B cell (primary cell): ENCODE measurements around the gene ATAT1. TPM values are rescaled to one million over a fixed set of nuclear protein-coding genes. Genes with fewer than 3 reads are reported as not detected.

Experiments
- ATAC-seq: fragments of 200-7000 bp; cut with Tn5 transposase; one replicate; pipeline ENCODE4 v1.10.0; 2021; ENCODE audit warnings: low read depth, mild to moderate bottlenecking, moderate number of reproducible peaks, moderate library complexity
- CTCF ChIA-PET: fragments of 350-600 bp; sonication (Branson Sonifier 250); formaldehyde crosslinking; loops from one replicate; lab custom pipeline; 2021; ENCODE audit warnings: antibody characterized with exemption, inconsistent platforms; lab: Charles Lee
- POLR2A ChIA-PET: fragments of 350-600 bp; sonication (Branson Sonifier 250); formaldehyde crosslinking; loops from one replicate; lab custom pipeline; 2021; ENCODE audit warnings: antibody characterized with exemption; lab: Charles Lee
- DNase-seq: peaks from one replicate; pipeline ENCODE4 v3.0.0; 2013
- H2AFZ ChIP-seq: 2 replicates; pipeline ENCODE4 v1.6.1; 2012; ENCODE audit warnings: mild to moderate bottlenecking, low read depth, low read length; ENCODE audit not compliant: insufficient read depth, poor library complexity, severe bottlenecking
- H3K27ac ChIP-seq, 2 donors: 1 replicate in 1 of 2; 2 replicates in 1 of 2; pipeline ENCODE4 v1.5.1; 2012 to 2013; ENCODE audit warnings: low read length in 2 of 2, mild to moderate bottlenecking in 2 of 2, moderate library complexity in 1 of 2
- H3K27me3 ChIP-seq, 4 experiments: fragments of 200-600 bp in 1 of 4; sonication (generic) in 1 of 4; replicated peaks in 1 of 4; 1 replicate in 2 of 4; 2 replicates in 2 of 4; pipeline versions ENCODE4 v1.6.1 to v1.7.0; 2013 to 2016; ENCODE audit warnings: low read length in 3 of 4, mild to moderate bottlenecking in 2 of 4, mixed read lengths in 1 of 4, moderate library complexity in 1 of 4; ENCODE audit not compliant: insufficient read depth in 4 of 4, control insufficient read depth in 3 of 4; ENCODE audit errors: control extremely low read depth in 1 of 4
- H3K36me3 ChIP-seq, 2 experiments: replicated peaks in 1 of 2; 1 replicate in 1 of 2; 2 replicates in 1 of 2; pipeline versions ENCODE4 v1.6.1 to v1.7.1; 2013; ENCODE audit warnings: low read length in 1 of 2; ENCODE audit not compliant: insufficient read depth in 2 of 2, control insufficient read depth in 1 of 2; ENCODE audit errors: control extremely low read depth in 1 of 2, extremely low read depth in 1 of 2
- H3K4me1 ChIP-seq, 2 donors: fragments of 200-600 bp in 1 of 2; sonication (generic) in 1 of 2; 1 replicate in 1 of 2; 2 replicates in 1 of 2; pipeline versions ENCODE4 v1.5.1 to v1.6.1; 2013 to 2017; ENCODE audit warnings: low read length in 2 of 2; ENCODE audit not compliant: control insufficient read depth in 2 of 2, insufficient read depth in 2 of 2
- H3K4me2 ChIP-seq: replicated peaks from 2 replicates; pipeline ENCODE3; 2012; ENCODE audit warnings: mild to moderate bottlenecking, low read depth, low read length; ENCODE audit not compliant: poor library complexity, severe bottlenecking
- H3K4me3 ChIP-seq, 5 experiments: fragments of 200-600 bp in 1 of 5; sonication (generic) in 1 of 5; 1 replicate in 3 of 5; 2 replicates in 2 of 5; pipeline versions ENCODE4 v1.5.1 to v1.7.0; 2011 to 2016; ENCODE audit warnings: low read length in 4 of 5, mild to moderate bottlenecking in 4 of 5, low read depth in 2 of 5, control low read depth in 1 of 5, moderate library complexity in 1 of 5; ENCODE audit not compliant: insufficient read depth in 1 of 5; ENCODE audit errors: control extremely low read depth in 1 of 5, extremely low read depth in 1 of 5
- H3K79me2 ChIP-seq: fragments of 200-600 bp; sonication (generic); one replicate; pipeline ENCODE4 v1.6.0; 2016; ENCODE audit warnings: low read length; ENCODE audit not compliant: control insufficient read depth, insufficient read depth
- H3K9ac ChIP-seq: fragments of 200-600 bp; sonication (generic); 2 replicates; pipeline ENCODE4 v1.6.1; 2017; ENCODE audit warnings: mild to moderate bottlenecking, low read length, moderate library complexity
- H3K9me3 ChIP-seq, 3 donors: one replicate each; pipeline versions ENCODE4 v1.6.1 to v1.7.1; 2013; ENCODE audit warnings: low read length in 2 of 3; ENCODE audit not compliant: control insufficient read depth in 2 of 3, insufficient read depth in 1 of 3; ENCODE audit errors: control extremely low read depth in 1 of 3
- H4K20me1 ChIP-seq: 2 replicates; pipeline ENCODE4 v1.6.0; 2012; ENCODE audit warnings: mild to moderate bottlenecking, low read length; ENCODE audit not compliant: insufficient read depth, control insufficient read depth, poor library complexity, severe bottlenecking
- H3K27ac Mint-ChIP-seq: one replicate; pipeline ENCODE4 v1.8.0; 2021; ENCODE audit warnings: mixed read lengths
- H3K27me3 Mint-ChIP-seq: one replicate; pipeline ENCODE4 v1.8.0; 2021; ENCODE audit warnings: mixed read lengths
- H3K4me1 Mint-ChIP-seq: one replicate; pipeline ENCODE4 v1.8.0; 2021; ENCODE audit warnings: mixed read lengths
- H3K4me3 Mint-ChIP-seq: one replicate; pipeline ENCODE4 v1.8.0; 2021; ENCODE audit warnings: mixed read lengths
- H3K9me3 Mint-ChIP-seq: one replicate; pipeline ENCODE4 v1.8.0; 2022; ENCODE audit warnings: mixed read lengths; ENCODE audit not compliant: insufficient read depth
- EZH2 ChIP-seq: IDR thresholded peaks from 2 replicates; pipeline ENCODE4 v1.6.1; 2012; ENCODE audit warnings: borderline replicate concordance, low read depth, mild to moderate bottlenecking, moderate library complexity, low read length; ENCODE audit not compliant: insufficient read depth, poor library complexity, severe bottlenecking
- WGBS: methylation state at CpG from one replicate; pipeline ENCODE4 v1.1.5; 2013; ENCODE audit warnings: missing lambda C conversion rate; ENCODE audit not compliant: insufficient coverage; 5-methylcytosine and 5-hydroxymethylcytosine counted together
- intact Hi-C: fragments of 100-400 bp; cut with micrococcal nuclease; formaldehyde crosslinking; loops from one replicate; pipeline ENCODE4 v1.10.0; 2022
- polyA plus RNA-seq: library from polyadenylated mRNA; depleted of rRNA; stranded (reverse); fragments of >200 nt; gene quantifications from 2 replicates; pipeline ENCODE4 v1.2.3, GENCODE V29; 2012
- total RNA-seq, 2 donors: library from RNA; stranded (reverse); fragments of 120-200 nt in 1 of 2; gene quantifications; 1 replicate in 1 of 2; 2 replicates in 1 of 2; pipeline versions ENCODE4 v1.2.3 to v1.2.4, GENCODE V29; 2013 to 2022
- TF ChIP-seq, protein P1 (sequence below): fragments of 200-600 bp; IDR thresholded peaks from one replicate; pipeline ENCODE4 v1.8.0; 2022; ENCODE audit warnings: antibody characterized with exemption, mild to moderate bottlenecking

The ATAT1 gene
- total and polyA plus RNA-seq, 2 donors (not counting 1 experiment from before 2014, with no cell fraction given): 15.7 to 21.5 TPM

DNA sequence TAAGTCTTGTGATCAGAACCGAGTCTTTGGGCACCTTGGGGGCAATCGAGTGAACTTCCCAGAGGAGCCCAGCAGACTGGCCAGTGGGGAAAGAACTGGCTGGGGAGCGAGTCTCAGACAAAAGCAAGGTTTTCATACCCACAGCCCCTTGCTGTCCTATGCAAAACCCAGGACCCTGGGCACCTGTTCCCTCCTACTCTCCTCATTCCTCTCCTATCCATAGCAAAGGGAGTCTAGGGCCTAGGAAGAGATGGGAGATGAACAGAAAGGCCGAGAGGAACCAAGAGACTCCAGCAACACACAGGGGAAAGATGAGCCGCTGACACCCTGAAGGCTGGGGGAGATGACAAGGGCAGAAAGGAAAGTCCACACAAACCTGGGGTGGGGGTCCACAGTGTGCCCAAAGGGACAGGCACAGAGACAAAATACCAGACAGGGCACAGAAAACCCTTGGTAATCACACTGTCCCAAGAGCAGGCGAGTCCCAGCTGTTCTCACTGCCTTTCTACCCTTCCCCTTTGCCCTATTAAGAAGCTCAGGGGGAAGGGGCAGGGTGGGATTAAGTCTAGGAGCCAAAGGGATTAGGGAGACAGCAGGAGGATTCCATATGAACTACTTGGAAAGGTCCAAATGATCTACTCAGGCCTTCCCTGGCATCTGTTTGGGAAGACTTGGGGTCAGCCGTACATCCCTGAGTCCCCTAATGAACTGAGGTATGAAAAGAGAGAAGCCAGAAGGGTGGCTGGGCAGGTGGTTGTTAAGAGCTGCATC is 53.3 kb downstream of the ATAT1 start:
- Histone ChIP-seq H3K4me3 (peak overlapping the region in 4 of 5 experiments; percentile 10 to 100 (median 37)), H3K27me3 (no peaks in the 10 kb centered on the region), H3K9ac (peak overlapping the region; percentile 59), H3K36me3 (peaks cover 4 to 56% of the 10 kb centered on the region in 2 experiments), H3K4me1 (peaks cover 38 to 39% of the 10 kb centered on the region in 2 donors), H2AFZ (no peak overlapping the region), H4K20me1 (peaks cover 82% of the 10 kb centered on the region), H3K27ac (peak overlapping the region; percentile 27 to 97), H3K79me2 (peaks cover 82% of the 10 kb centered on the region), H3K9me3 (no peaks in the 10 kb centered on the region), H3K4me2 (peak overlapping the region; percentile 100)
- 39% methylated on average over 4 of the region's 7 CpGs for WGBS
- Mint-ChIP-seq H3K4me1 (peaks cover 53% of the 10 kb centered on the region), H3K27ac (peak overlapping the region; percentile 99), H3K4me3 (peak overlapping the region; percentile 65), H3K27me3 (no peaks in the 10 kb centered on the region), H3K9me3 (no peaks in the 10 kb centered on the region)
- DNase-seq: no peak
- POLR2A ChIA-PET: interaction anchor here (0.7 to 8.7 kb wide), 9 partner anchors 8 to 72 kb away, joined by 3 to 216 read pairs (median 8); partner anchors contain the start of genes MDC1, MRPS18B, PPP1R10 and TUBB
- ATAC-seq: no peak
- CTCF ChIA-PET: interaction anchor here (0.6 to 19.8 kb wide), 24 partner anchors 11 to 1028 kb away, joined by 3 to 963 read pairs (median 7); partner anchors contain the start of genes FLOT1, MDC1, MRPS18B and NRM
- TF ChIP-seq, protein P1, sequence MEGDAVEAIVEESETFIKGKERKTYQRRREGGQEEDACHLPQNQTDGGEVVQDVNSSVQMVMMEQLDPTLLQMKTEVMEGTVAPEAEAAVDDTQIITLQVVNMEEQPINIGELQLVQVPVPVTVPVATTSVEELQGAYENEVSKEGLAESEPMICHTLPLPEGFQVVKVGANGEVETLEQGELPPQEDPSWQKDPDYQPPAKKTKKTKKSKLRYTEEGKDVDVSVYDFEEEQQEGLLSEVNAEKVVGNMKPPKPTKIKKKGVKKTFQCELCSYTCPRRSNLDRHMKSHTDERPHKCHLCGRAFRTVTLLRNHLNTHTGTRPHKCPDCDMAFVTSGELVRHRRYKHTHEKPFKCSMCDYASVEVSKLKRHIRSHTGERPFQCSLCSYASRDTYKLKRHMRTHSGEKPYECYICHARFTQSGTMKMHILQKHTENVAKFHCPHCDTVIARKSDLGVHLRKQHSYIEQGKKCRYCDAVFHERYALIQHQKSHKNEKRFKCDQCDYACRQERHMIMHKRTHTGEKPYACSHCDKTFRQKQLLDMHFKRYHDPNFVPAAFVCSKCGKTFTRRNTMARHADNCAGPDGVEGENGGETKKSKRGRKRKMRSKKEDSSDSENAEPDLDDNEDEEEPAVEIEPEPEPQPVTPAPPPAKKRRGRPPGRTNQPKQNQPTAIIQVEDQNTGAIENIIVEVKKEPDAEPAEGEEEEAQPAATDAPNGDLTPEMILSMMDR: no peak
- TF ChIP-seq EZH2: no peak
- intact Hi-C loops: loop anchor here (1.0 to 5.0 kb wide), 3 partner anchors 8 to 197 kb away; no protein-coding TSS in a partner anchor
